DND-41 (cell line): ENCODE data around the gene NAA20.

Source experiments
- ATAC-seq: fragments of 200-7000 bp; cut with Tn5 transposase; 3 replicates; pipeline ENCODE4 v1.9.1; 2021; ENCODE audit warnings: low read depth; ENCODE audit not compliant: insufficient read depth
- DNase-seq: peaks from one replicate; pipeline ENCODE4 v3.0.0-alpha.2; 2020
- H2AFZ ChIP-seq: 2 replicates; pipeline ENCODE4 v1.6.0; 2012; ENCODE audit warnings: low read depth, low read length
- H3K27ac ChIP-seq: 2 replicates; pipeline ENCODE4 v1.5.1; 2012; ENCODE audit warnings: low read length, inconsistent platforms
- H3K27me3 ChIP-seq: fragments of 200-600 bp; sonication (generic); 2 replicates; pipeline ENCODE4 v1.6.0; 2012; ENCODE audit warnings: low read length, mild to moderate bottlenecking, inconsistent platforms; ENCODE audit not compliant: insufficient read depth, poor library complexity
- H3K36me3 ChIP-seq: 2 replicates; pipeline ENCODE4 v1.5.1; 2012; ENCODE audit warnings: low read length, inconsistent platforms; ENCODE audit not compliant: insufficient read depth
- H3K4me1 ChIP-seq: 2 replicates; pipeline ENCODE4 v1.5.1; 2012; ENCODE audit warnings: mild to moderate bottlenecking, low read length; ENCODE audit not compliant: insufficient read depth
- H3K4me2 ChIP-seq: 2 replicates; pipeline ENCODE4 v1.6.0; 2012; ENCODE audit warnings: mild to moderate bottlenecking, moderate library complexity, low read length, inconsistent platforms; ENCODE audit not compliant: insufficient read depth
- H3K4me3 ChIP-seq, 2 experiments: fragments of 200-600 bp in 1 of 2; shearing (Covaris generic) in 1 of 2; 2 replicates each; pipeline ENCODE4 v1.5.1; 2012 to 2016; ENCODE audit warnings: inconsistent platforms in 2 of 2, low read length in 2 of 2, mild to moderate bottlenecking in 2 of 2, low read depth in 1 of 2, moderate library complexity in 1 of 2
- H3K79me2 ChIP-seq: 2 replicates; pipeline ENCODE4 v1.6.0; 2012; ENCODE audit warnings: low read length, inconsistent platforms; ENCODE audit not compliant: insufficient read depth
- H3K9ac ChIP-seq: 2 replicates; pipeline ENCODE4 v1.6.0; 2012; ENCODE audit warnings: low read depth, mild to moderate bottlenecking, inconsistent platforms, low read length, moderate library complexity
- H3K9me3 ChIP-seq: 2 replicates; pipeline ENCODE4 v1.5.1; 2012; ENCODE audit warnings: low read length, moderate library complexity, mild to moderate bottlenecking, inconsistent platforms; ENCODE audit not compliant: insufficient read depth, severe bottlenecking
- H4K20me1 ChIP-seq: 2 replicates; pipeline ENCODE4 v1.6.0; 2012; ENCODE audit warnings: low read length; ENCODE audit not compliant: insufficient read depth
- CTCF ChIP-seq: IDR thresholded peaks from 2 replicates; pipeline ENCODE4 v1.5.1; 2012; ENCODE audit warnings: borderline replicate concordance, low read length, moderate library complexity, mild to moderate bottlenecking; ENCODE audit not compliant: poor library complexity, severe bottlenecking; ENCODE audit errors: extremely low read depth
- EZH2 ChIP-seq: IDR thresholded peaks from 3 replicates; pipeline ENCODE4 v1.6.1; 2012; ENCODE audit warnings: borderline replicate concordance, low read depth, mild to moderate bottlenecking, moderate library complexity, low read length, inconsistent platforms; ENCODE audit not compliant: severe bottlenecking

The NAA20 gene

GRCh38 chr20:19998990-19999705 is 18.0 kb upstream of the NAA20 start:
- no peak overlapping the region for H3K27ac ChIP-seq

GRCh38 chr20:20000211-20000968 is 16.8 kb upstream of the NAA20 start:
- no peak overlapping the region for H3K4me3 ChIP-seq
- H3K27ac ChIP-seq: no peak overlapping the region
- DNase-seq: no peak
- H3K27me3 ChIP-seq: peaks cover 5% of the 10 kb centered on the region
- H3K9ac ChIP-seq: no peak overlapping the region
- no peak overlapping the region for H2AFZ ChIP-seq
- no peaks in the 10 kb centered on the region for H3K9me3 ChIP-seq
- H4K20me1 ChIP-seq: no peaks in the 10 kb centered on the region
- ATAC-seq: no peak
- no peaks in the 10 kb centered on the region for H3K36me3 ChIP-seq
- TF ChIP-seq CTCF (no peak), EZH2 (no peak)
- H3K4me2 ChIP-seq: no peak overlapping the region
- no peaks in the 10 kb centered on the region for H3K79me2 ChIP-seq
- H3K4me1 ChIP-seq: no peaks in the 10 kb centered on the region

More at GRCh38 chr20:19998990-19999705, 18.0 kb upstream of the NAA20 start:
- Histone ChIP-seq H3K79me2 (no peaks in the 10 kb centered on the region), H3K4me1 (no peaks in the 10 kb centered on the region), H3K36me3 (no peaks in the 10 kb centered on the region), H3K4me2 (no peak overlapping the region), H3K9me3 (no peaks in the 10 kb centered on the region), H2AFZ (no peak overlapping the region), H4K20me1 (no peaks in the 10 kb centered on the region), H3K27me3 (peaks cover 5% of the 10 kb centered on the region), H3K9ac (no peak overlapping the region), H3K4me3 (no peak overlapping the region)
- no peak for DNase-seq
- no peak for TF ChIP-seq CTCF
- TF ChIP-seq EZH2: no peak
- ATAC-seq: no peak

GRCh38 chr20:20002101-20002998 is 14.8 kb upstream of the NAA20 start:
- Histone ChIP-seq H2AFZ (no peak overlapping the region), H4K20me1 (no peaks in the 10 kb centered on the region), H3K27ac (no peak overlapping the region), H3K36me3 (no peaks in the 10 kb centered on the region), H3K27me3 (peaks cover 5% of the 10 kb centered on the region), H3K4me3 (no peak overlapping the region), H3K9ac (no peak overlapping the region), H3K4me1 (no peaks in the 10 kb centered on the region), H3K4me2 (no peak overlapping the region), H3K79me2 (no peaks in the 10 kb centered on the region), H3K9me3 (no peaks in the 10 kb centered on the region)
- ATAC-seq: no peak
- no peak for DNase-seq
- no peak for TF ChIP-seq CTCF
- TF ChIP-seq EZH2: no peak
